Stomach (tissue), 4 donors: Measurements from ENCODE around the gene TLE6.

Source experiments
- EP300 ChIP-seq: sonication (generic); formaldehyde crosslinking; IDR thresholded peaks from one replicate; pipeline ENCODE4 v1.6.1; 2017; ENCODE audit warnings: antibody characterized with exemption
- POLR2A ChIP-seq, 4 donors: fragments of 450-650 bp; IDR thresholded peaks; one replicate each; pipeline ENCODE4 v1.6.1; 2016; ENCODE audit warnings: antibody characterized with exemption in 4 of 4, control low read depth in 2 of 4, mild to moderate bottlenecking in 1 of 4, moderate library complexity in 1 of 4
- POLR2AphosphoS5 ChIP-seq, 3 donors: sonication (generic); formaldehyde crosslinking; IDR thresholded peaks; one replicate each; pipeline ENCODE4 v1.6.1; 2016; ENCODE audit warnings: antibody characterized with exemption in 3 of 3
- TF ChIP-seq, protein P1 (sequence below), 7 experiments: fragments of 450-650 bp in 4 of 7; fragments of 200-600 bp in 3 of 7; sonication (generic) in 3 of 7; IDR thresholded peaks; one replicate each; pipeline ENCODE4 v1.5.1; 2016 to 2019; ENCODE audit warnings: antibody characterized with exemption in 7 of 7, control low read depth in 2 of 7, mild to moderate bottlenecking in 1 of 7

GRCh38 chr19:2950286-2951124 lies 26.9 kb upstream of the TLE6 start:
- TF ChIP-seq, protein P1, sequence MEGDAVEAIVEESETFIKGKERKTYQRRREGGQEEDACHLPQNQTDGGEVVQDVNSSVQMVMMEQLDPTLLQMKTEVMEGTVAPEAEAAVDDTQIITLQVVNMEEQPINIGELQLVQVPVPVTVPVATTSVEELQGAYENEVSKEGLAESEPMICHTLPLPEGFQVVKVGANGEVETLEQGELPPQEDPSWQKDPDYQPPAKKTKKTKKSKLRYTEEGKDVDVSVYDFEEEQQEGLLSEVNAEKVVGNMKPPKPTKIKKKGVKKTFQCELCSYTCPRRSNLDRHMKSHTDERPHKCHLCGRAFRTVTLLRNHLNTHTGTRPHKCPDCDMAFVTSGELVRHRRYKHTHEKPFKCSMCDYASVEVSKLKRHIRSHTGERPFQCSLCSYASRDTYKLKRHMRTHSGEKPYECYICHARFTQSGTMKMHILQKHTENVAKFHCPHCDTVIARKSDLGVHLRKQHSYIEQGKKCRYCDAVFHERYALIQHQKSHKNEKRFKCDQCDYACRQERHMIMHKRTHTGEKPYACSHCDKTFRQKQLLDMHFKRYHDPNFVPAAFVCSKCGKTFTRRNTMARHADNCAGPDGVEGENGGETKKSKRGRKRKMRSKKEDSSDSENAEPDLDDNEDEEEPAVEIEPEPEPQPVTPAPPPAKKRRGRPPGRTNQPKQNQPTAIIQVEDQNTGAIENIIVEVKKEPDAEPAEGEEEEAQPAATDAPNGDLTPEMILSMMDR (IDR thresholded peaks at IDR 0.05), result no peak
- TF ChIP-seq POLR2AphosphoS5 (IDR thresholded peaks at IDR 0.05) (peak; percentile 46 to 98 (median 96)), POLR2A (IDR thresholded peaks at IDR 0.05) (peak in 2 of 4 donors; percentile 70 to 84), EP300 (no peak)
